HepG2 (cell line): ENCODE data around the gene AMOTL1.

Source experiments
- ATF1 ChIP-seq: IDR thresholded peaks from 2 replicates; pipeline ENCODE4 v1.6.1; 2016; ENCODE audit warnings: mild to moderate bottlenecking, control low read depth
- ATF3 ChIP-seq: sonication (generic); formaldehyde crosslinking; IDR thresholded peaks from 2 replicates; pipeline ENCODE4 v1.4.0; 2020; ENCODE audit warnings: missing genetic modification reagents
- MAFF ChIP-seq: IDR thresholded peaks from 2 replicates; pipeline ENCODE4 v1.6.1; 2011; ENCODE audit warnings: low read depth, low read length, improper control_type of control experiment
- MXD1 ChIP-seq: sonication (generic); formaldehyde crosslinking; IDR thresholded peaks from 2 replicates; pipeline ENCODE4 v1.4.0; 2020; ENCODE audit warnings: mild to moderate bottlenecking, missing genetic modification reagents
- POLR2A ChIP-seq, 2 experiments: IDR thresholded peaks; 2 replicates each; pipeline ENCODE4 v1.6.1; 2011; ENCODE audit warnings: low read depth in 2 of 2, low read length in 2 of 2, mild to moderate bottlenecking in 1 of 2, moderate library complexity in 1 of 2; ENCODE audit not compliant: insufficient read depth in 1 of 2

GRCh38 chr11:94793002-94793401 lies 24.8 kb downstream of the AMOTL1 start:
- TF ChIP-seq ATF3 (CRISPR knock-in tag) (no peak), ATF1 (CRISPR knock-in tag) (no peak), MAFF (no peak), POLR2A (IDR thresholded peaks at IDR 0.05; ENCODE audit: insufficient read depth in 1 of 2, low read depth in 2 of 2, low read length in 2 of 2) (no peak), MXD1 (CRISPR knock-in tag) (no peak)
